Adrenal gland (tissue), 19 donors: ENCODE results near the gene RGS4. TPM values are rescaled to one million over a fixed set of nuclear protein-coding genes. Genes with fewer than 3 reads are reported as not detected.

Experiments
- DNase-seq, 7 donors: peaks; one replicate each; pipeline ENCODE4 v3.0.0-alpha.2; 2019 to 2020
- H3K27ac ChIP-seq, 5 donors: fragments of 200-600 bp; sonication (generic) in 4 of 5; 1 replicate in 3 of 5; 2 replicates in 2 of 5; pipeline versions ENCODE4 v1.5.1 to v1.8.0; 2016 to 2020; ENCODE audit warnings: mild to moderate bottlenecking in 1 of 5
- H3K27me3 ChIP-seq: fragments of 200-600 bp; 2 replicates; pipeline ENCODE4 v1.8.0; 2021
- H3K36me3 ChIP-seq, 2 donors: fragments of 200-600 bp; replicated peaks in 1 of 2; 1 replicate in 1 of 2; 2 replicates in 1 of 2; pipeline versions ENCODE4 v1.5.1 to v1.8.0; 2018 to 2022
- H3K4me1 ChIP-seq, 2 donors: fragments of 200-600 bp; replicated peaks in 1 of 2; 1 replicate in 1 of 2; 2 replicates in 1 of 2; pipeline versions ENCODE4 v1.5.1 to v1.8.0; 2018 to 2021
- H3K4me3 ChIP-seq, 4 donors: fragments of 200-600 bp; sonication (generic) in 3 of 4; one replicate each; pipeline ENCODE4 v1.5.1; 2016 to 2018
- H3K9me3 ChIP-seq, 3 donors: fragments of 200-600 bp; sonication (generic) in 1 of 3; replicated peaks in 1 of 3; 1 replicate in 2 of 3; 2 replicates in 1 of 3; pipeline versions ENCODE4 v1.5.1 to v1.8.0; 2016 to 2021
- POLR2A ChIP-seq, 2 donors: fragments of 450-650 bp; IDR thresholded peaks; one replicate each; pipeline ENCODE4 v1.6.1; 2017; ENCODE audit warnings: antibody characterized with exemption in 2 of 2, mild to moderate bottlenecking in 2 of 2, moderate library complexity in 1 of 2
- WGBS, 4 donors: extraction: QIAGEN DNeasy Blood & Tissue Kit in 2 of 4; methylation state at CpG; one replicate each; pipeline versions ENCODE4 v1.1.5 to v1.1.7; 2013 to 2017; 5-methylcytosine and 5-hydroxymethylcytosine counted together
- intact Hi-C, 2 donors: fragments of 100-400 bp; cut with DNase I; formaldehyde crosslinking; loops; one replicate each; pipeline versions ENCODE4 v1.14.1 to v1.15.0; 2022 to 2023
- long read RNA-seq, 10 donors: library from polyadenylated mRNA in 3 of 10; unstranded in 2 of 10; stranded (forward) in 1 of 10; transcript quantifications; one replicate each; pipeline ENCODE4 v2.0.0 and lab custom pipeline, GENCODE V29; 2021 to 2026
- polyA plus RNA-seq, 3 donors: library from polyadenylated mRNA; stranded (reverse); fragments of 200-250 nt in 2 of 3; fragments of 350-450 nt in 1 of 3; fragmentation: Illumina TruSeq in 1 of 3; extraction: RNeasy Lipid Tissue Mini Kit (QIAGEN cat#74804) in 1 of 3; gene quantifications; one replicate each; pipeline ENCODE4 v1.2.3, GENCODE V29; 2013 to 2014
- total RNA-seq, 9 donors: library from RNA; depleted of rRNA in 4 of 9; stranded (reverse); fragments of >200 nt in 4 of 9; fragments of 120-200 nt in 1 of 9; fragmentation: NEBNext Ultra II Directional in 1 of 9; extraction: Animal tissue kit (Norgen Biotek cat#: 25700) in 1 of 9; gene quantifications; one replicate each; pipeline versions ENCODE4 v1.1.0 to v1.2.4, GENCODE V29; 2013 to 2023
- TF ChIP-seq, protein P1 (sequence below), 6 experiments: fragments of 450-650 bp in 4 of 6; fragments of 200-600 bp in 2 of 6; sonication (generic) in 1 of 6; IDR thresholded peaks; 1 replicate in 5 of 6; 2 replicates in 1 of 6; pipeline versions ENCODE4 v1.5.1 to v1.8.0; 2016 to 2021; ENCODE audit warnings: antibody characterized with exemption in 6 of 6, mild to moderate bottlenecking in 2 of 6, moderate library complexity in 1 of 6
- donor health status: healthy with polysubstance abuse.
- donor health status: Bipolar disorder and iron deficiency.
- donor health status: DM: yes; HTN: yes; CAD: no.
- donor health status: DM: no; HTN: no; CAD: no.
- donor health status: DM: no; HTN: no; CAD: no.
- donor health status: DM: yes; HTN: yes; CAD: no.

RGS4 gene
- total RNA-seq, result 10 to 100 TPM in 5 of 9 donors, 1 to 10 TPM in 4; 2.2 to 38.5 (median 13.1) TPM
- 10 to 100 TPM in 2 of 3 donors, 1 to 10 TPM in 1; 4.1 to 48.5 (median 11.7) TPM for polyA plus RNA-seq
- long read RNA-seq, donor 1, result 0 reads
- long read RNA-seq, donor 2, result 0 reads
- long read RNA-seq, donor 3, partial matches to known transcripts, result 0 of 1 reads
- long read RNA-seq, donor 3, other reads (novel, unspliced or antisense), result 0 of 1 reads
- long read RNA-seq, donor 4, result 0 reads
- long read RNA-seq, donor 5, partial matches to known transcripts, result 0 of 3 reads
- long read RNA-seq, donor 5, other reads (novel, unspliced or antisense), result 0 of 3 reads
- long read RNA-seq, donor 6, partial matches to known transcripts, result 0 of 8 reads
- long read RNA-seq, donor 6, other reads (novel, unspliced or antisense), result 3 of 8 reads
- long read RNA-seq, donor 7, result 0 reads
- long read RNA-seq, donor 8, result 0 reads
- long read RNA-seq, donor 9, partial matches to known transcripts, result 0 of 1 reads
- long read RNA-seq, donor 9, other reads (novel, unspliced or antisense), result 0 of 1 reads
- long read RNA-seq, donor 10, result 0 reads

DNA sequence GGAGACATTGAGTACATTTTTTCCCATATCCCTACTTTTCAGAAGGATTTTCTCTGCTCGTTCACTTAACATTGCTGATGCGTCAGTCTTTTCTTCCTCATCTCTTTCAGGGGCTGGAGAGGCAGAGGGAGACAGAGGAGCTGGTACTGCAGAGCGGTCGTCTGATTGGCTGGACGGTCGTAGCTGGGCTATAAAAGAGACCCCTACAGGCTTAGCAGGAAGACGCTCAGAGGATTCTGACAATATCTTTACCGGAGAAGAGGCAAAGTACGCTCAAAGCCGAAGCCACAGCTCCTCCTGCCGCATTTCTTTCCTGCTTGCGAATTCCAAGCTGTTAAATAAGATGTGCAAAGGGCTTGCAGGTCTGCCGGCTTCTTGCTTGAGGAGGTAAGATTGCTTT is at the start of gene RGS4:
TSS of gene RGS4 (plus strand) at position 220 of the 400 bp plus-strand sequence. CDS start at position 344, 124 bp downstream.
- H3K9me3 ChIP-seq, result no peaks in the 10 kb centered on the region
- peak; percentile 32 to 92 (median 49) for DNase-seq
- 1 to 5% (median 3%) methylated on average over 11 to 13 of the region's 13 CpGs for WGBS, 4 donors
- TF ChIP-seq, protein P1, sequence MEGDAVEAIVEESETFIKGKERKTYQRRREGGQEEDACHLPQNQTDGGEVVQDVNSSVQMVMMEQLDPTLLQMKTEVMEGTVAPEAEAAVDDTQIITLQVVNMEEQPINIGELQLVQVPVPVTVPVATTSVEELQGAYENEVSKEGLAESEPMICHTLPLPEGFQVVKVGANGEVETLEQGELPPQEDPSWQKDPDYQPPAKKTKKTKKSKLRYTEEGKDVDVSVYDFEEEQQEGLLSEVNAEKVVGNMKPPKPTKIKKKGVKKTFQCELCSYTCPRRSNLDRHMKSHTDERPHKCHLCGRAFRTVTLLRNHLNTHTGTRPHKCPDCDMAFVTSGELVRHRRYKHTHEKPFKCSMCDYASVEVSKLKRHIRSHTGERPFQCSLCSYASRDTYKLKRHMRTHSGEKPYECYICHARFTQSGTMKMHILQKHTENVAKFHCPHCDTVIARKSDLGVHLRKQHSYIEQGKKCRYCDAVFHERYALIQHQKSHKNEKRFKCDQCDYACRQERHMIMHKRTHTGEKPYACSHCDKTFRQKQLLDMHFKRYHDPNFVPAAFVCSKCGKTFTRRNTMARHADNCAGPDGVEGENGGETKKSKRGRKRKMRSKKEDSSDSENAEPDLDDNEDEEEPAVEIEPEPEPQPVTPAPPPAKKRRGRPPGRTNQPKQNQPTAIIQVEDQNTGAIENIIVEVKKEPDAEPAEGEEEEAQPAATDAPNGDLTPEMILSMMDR (IDR thresholded peaks at IDR 0.05), result peak in 5 of 6 experiments; percentile 31 to 59 (median 40)
- peak; percentile 52 to 82 for TF ChIP-seq POLR2A (IDR thresholded peaks at IDR 0.05)
- H3K27ac ChIP-seq, result peak within 1 kb of the TSS in 1 of 5 donors; percentile 42
- peak within 1 kb of the TSS in 1 of 4 donors; percentile 41 for H3K4me3 ChIP-seq
- no peaks in the 10 kb centered on the region for H3K27me3 ChIP-seq
- H3K36me3 ChIP-seq, result no peaks in the 10 kb centered on the region
- no peaks in the 10 kb centered on the region for H3K4me1 ChIP-seq
- intact Hi-C loops, result loop anchor here (10.0 kb wide), 2 partner anchors 194 to 246 kb away; no protein-coding TSS in a partner anchor

DNA sequence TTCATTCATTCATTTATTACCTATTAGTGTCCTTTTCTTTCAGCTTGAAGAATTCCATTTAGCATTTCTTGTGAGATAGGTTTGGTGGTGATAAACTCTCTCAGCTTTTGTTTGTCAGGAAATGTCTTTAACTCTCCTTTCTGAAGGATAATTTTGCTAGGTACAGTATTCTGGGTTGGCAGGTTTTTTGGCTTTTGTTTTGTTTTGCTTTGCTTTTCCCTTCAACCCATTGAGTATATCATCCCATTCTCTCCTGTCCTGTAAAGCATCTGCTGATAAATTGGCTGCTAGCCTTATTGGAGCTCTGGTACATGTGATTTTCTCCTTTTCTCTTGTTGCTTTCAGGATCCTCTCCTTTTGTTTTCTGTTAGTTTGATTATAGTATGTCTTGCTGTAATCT is 47.0 kb upstream of the RGS4 start:
- intact Hi-C loops, result no loop called here
- TF ChIP-seq, protein P1 (IDR thresholded peaks at IDR 0.05), result no peak
- no peak for TF ChIP-seq POLR2A (IDR thresholded peaks at IDR 0.05)
- Histone ChIP-seq H3K27ac (no peak overlapping the region), H3K27me3 (no peaks in the 10 kb centered on the region), H3K4me3 (no peak overlapping the region), H3K9me3 (peaks cover 0 to 9% (median 6%) of the 10 kb centered on the region in 3 donors), H3K4me1 (no peaks in the 10 kb centered on the region), H3K36me3 (no peaks in the 10 kb centered on the region)
- no peak for DNase-seq

DNA sequence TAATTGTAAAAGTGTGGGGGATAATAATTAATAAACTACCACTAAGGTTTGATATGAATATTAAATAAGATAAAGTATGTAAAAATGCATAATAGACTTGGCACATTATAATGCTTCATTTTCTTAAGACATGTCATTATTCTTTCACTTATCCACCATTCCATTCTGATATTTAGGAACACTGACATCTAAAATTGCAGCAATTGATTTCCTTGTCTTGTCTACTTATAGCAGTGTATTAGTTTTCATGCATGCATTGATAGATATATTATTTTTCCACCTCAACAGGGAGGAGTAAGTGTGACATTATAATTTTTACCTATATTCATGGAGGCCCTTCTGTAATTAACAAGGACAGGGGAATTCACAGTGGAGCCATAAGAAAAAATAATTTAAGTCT is 41.6 kb upstream of the RGS4 start:
- no peak for DNase-seq
- Histone ChIP-seq H3K36me3 (no peaks in the 10 kb centered on the region), H3K9me3 (peaks cover 0 to under 1% (median 0%) of the 10 kb centered on the region in 3 donors), H3K4me1 (no peaks in the 10 kb centered on the region), H3K4me3 (no peak overlapping the region), H3K27me3 (no peaks in the 10 kb centered on the region), H3K27ac (no peak overlapping the region)
- no peak for TF ChIP-seq POLR2A (IDR thresholded peaks at IDR 0.05)
- TF ChIP-seq, protein P1 (IDR thresholded peaks at IDR 0.05), result no peak
- intact Hi-C loops, result no loop called here

DNA sequence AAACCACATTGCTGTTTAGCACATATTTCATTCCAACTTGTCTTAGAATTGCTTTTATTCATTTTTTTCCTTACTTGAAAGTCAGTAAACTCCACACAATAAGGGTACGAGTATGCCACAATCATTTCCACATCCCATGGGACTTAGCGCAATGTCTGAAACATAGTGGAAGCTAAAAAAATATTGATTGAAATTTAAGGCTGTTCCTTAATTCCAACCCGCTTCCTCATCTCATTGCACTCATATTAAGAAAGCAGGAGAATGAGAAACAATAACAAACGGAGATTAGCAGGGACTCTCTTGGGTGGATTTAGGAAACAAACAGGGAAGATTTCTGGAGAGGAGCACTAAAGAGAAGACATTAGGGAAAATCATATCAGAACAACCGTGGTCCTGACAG is 39.3 kb upstream of the RGS4 start:
- Histone ChIP-seq H3K4me3 (no peak overlapping the region), H3K4me1 (no peaks in the 10 kb centered on the region), H3K27ac (no peak overlapping the region), H3K9me3 (no peaks in the 10 kb centered on the region), H3K27me3 (no peaks in the 10 kb centered on the region), H3K36me3 (no peaks in the 10 kb centered on the region)
- WGBS, 4 donors, result 82 to 86% (median 84%) methylated on average over 5 of the region's 5 CpGs
- no peak for TF ChIP-seq POLR2A (IDR thresholded peaks at IDR 0.05)
- TF ChIP-seq, protein P1 (IDR thresholded peaks at IDR 0.05), result no peak
- intact Hi-C loops, result no loop called here
- no peak for DNase-seq
